Ramos (cell line): ENCODE data around the gene CD109.
"Not testable (repeated sequence)": the region's sequence is repeated elsewhere in the genome, so short reads cannot be mapped to it uniquely, and the experiment has no call there.

Experiments
- in situ Hi-C: fragments of 300-500 bp; cut with MboI; formaldehyde crosslinking; loops from one replicate; pipeline ENCODE4 v1.14.3; 2022; ENCODE audit warnings: low sequenced_read_pairs; ENCODE audit not compliant: unreplicated experiment

The CD109 gene

DNA sequence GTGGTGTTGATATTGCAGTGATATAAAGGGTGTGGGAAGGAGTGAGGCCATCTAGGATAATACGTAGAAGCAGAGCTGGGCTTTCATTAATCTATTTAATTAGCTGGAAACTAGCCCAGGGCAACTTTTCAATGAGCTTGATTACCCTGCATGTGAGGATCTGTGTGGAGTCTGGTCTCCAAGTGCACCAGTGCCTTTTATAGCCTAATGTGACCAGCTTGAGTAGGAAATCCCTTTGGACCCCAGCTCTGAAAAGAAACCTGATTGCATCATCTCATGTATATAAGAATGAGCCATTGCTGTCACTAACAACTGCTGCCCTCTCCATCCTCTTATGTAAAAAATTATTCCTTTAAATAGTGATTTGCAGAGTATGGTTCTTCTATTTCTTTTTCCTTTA is 72.6 kb downstream of the CD109 start:
- in situ Hi-C loops: no loop called here

DNA sequence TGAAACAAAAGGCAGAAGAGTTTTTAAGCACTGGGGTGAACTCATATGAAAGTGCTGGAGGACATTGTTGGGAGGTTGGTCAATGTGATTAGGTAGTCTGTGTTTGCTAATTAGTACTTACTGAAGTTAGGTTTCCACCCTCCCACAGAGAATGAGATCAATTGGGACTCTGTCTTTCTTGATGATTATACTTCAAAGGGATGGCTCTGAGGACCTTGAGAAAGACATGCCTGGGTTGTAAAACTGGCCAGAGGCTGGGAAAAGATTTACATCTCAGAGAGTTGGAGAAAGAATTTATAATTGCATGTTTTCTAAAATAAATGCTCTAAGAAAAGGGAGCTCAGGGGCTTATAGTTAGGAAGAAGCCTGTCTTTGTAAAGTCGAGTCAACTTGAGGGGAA is 74.0 kb downstream of the CD109 start:
- in situ Hi-C loops: no loop called here

DNA sequence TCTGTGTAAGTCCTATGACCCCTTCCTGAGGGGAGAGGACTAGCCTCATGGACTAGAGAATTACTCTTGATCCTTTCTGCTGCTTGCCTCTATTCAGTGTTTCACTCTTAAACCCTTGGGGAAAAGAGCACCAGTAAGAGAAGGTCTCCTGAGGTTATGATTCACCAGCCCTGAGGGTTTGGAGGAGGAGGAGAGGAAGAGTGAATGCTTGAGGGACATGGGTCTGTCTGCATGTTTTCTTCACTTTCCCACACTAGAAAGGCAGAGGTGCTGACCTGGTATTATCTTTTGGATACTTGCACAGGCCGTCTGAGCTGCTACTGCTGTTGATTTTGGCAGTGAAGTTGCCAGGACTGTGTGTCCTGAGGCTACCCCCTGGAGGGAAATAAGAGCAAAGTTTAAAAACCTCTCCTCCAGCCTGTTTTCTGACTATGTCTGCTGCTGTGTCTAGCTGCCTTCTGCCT is 78.3 kb downstream of the CD109 start:
- in situ Hi-C loops: no loop called here

DNA sequence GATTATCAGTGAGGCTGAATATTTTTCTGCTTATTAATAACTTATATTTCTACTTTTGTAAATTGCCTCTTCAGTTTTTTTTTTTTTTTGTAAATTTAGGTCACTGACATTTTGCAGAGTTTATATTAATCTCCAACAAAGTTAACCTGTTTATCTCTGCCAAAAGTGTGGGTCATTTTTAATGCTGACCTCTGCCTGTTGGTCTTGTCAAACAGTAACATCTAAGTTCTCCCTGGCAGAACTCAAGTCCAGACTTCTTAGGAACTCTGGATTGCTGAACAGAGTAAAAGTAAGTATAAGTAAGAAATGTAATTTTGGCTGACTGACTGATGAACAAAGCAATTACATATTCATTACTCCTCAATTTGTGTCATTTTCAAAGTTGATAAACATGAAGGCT is 83.9 kb downstream of the CD109 start:
- in situ Hi-C loops: no loop called here

DNA sequence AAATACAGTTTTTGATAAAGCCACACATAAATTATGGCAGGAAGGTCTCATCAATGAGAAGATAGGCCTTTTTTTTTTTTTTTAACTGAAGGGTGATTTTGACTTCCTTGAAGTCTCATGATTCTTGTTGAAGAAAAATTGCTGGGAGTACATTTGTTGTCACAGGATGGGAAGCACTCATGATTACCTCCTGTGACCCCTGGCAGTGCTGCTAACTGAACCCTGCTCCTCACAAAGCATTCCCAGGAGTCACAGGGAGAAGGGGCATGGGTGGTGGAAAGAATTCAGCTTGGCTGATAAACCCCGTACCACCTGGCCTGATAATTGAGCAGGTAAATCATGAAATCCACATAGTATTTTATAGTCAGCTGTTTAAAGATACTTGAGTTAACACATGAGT is 86.9 kb downstream of the CD109 start:
- in situ Hi-C loops: no loop called here

DNA sequence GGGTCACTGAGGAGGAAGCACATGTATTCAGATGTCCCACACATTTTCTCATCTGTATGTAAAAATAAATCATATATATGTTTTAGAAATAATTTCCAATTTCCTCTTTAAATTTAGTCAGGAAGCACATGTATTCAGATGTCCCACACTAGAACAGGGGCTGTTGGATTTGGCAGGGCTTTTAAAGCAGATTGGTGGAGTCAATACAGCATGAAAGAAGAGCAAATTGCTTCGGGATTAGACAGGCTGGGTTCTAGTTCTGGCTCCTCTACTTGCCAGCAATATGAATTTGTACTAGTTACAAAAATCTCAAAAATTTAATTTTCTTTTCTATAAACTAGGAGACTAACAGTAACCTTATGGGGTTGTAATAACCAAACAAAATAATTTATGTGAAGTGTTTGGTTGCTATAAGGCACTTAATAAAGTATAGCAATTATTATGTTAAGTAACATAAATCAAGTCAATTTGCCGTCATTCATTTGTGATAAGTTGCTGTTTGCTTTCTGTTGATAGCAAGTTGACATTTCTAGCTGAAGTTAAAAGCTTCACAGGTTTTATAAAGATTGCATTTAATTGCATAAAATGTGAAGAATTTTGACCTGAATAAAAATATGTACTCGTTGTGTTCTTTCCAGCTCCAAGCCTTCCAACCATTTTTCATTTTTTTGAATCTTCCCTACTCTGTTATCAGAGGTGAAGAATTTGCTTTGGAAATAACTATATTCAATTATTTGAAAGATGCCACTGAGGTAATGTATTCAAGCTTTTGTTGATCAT is 88.9 kb downstream of the CD109 start:
- in situ Hi-C loops: no loop called here

DNA sequence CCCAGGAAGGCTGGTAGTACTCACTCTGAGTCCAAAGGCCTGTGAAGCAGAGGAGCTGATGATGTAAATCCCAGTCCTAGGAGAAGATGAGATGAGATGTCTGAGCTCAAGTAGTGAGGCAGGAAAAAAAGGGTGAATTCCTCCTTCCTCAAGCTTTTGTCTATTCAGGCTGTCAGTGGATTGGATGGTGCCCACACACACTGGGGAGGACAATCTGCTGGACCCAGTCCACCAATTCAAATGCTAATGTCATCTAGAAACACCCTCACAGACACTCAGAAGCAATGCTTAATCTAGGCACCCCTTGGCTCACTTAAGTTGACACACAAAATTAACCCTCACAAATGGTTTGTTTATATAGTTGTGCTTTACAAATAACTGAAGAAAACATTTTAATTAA is 94.6 kb downstream of the CD109 start:
- in situ Hi-C loops: no loop called here

DNA sequence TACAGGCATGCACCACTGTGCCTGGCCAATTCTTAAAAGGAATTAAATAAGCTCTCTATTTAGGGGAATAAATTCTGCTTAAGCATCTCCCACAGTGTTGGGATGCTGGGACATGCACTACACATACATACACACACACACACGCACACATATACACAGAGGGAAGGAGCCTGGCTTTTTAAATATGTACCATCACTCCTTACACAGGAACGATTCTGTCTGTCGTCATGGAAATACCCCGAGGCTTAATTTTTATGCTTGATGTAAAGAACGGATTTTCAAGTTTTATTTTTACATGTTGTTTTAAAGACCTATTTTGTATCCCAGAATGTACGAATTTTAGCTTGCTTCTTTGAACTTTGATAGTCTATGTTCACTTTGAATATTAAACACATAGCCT is 95.3 kb downstream of the CD109 start:
- in situ Hi-C loops: no loop called here

DNA sequence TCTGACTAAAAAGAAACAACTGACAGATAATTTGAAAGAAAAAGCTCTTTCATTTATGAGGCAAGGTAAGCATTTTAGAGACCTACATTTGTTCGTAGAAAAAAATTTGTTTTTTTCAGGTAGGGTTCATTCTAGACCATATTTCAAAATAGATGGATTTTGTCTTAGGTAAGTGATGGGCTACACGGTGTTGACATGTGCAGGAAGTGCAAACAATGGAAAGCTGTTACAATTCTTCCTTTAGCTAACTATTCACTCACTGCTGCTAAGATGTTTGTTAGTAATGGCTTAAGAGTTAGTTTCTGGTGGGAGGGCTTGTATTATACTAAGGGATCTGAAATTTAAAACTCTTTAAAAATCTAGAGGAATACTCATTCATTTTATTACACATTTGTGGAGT is 96.7 kb downstream of the CD109 start:
- in situ Hi-C loops: no loop called here

DNA sequence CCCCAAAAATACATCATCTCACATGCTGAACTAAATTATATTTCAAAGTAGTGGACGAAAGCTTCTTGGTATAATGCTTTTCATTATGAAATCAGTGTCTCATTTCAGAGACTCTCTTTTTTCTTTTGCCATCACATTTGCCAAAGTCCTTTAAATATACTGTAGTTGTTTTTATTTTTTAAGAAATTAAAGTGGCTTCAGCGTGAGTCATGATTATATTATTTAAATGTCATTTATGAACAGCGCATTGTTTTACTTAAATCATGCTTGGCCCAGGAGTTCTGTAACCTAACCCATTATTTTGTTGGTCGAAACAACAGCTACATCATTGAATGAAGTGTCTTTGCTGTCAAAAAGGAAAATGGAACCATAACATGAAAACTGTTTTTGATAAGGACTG is 100.9 kb downstream of the CD109 start:
- in situ Hi-C loops: no loop called here

DNA sequence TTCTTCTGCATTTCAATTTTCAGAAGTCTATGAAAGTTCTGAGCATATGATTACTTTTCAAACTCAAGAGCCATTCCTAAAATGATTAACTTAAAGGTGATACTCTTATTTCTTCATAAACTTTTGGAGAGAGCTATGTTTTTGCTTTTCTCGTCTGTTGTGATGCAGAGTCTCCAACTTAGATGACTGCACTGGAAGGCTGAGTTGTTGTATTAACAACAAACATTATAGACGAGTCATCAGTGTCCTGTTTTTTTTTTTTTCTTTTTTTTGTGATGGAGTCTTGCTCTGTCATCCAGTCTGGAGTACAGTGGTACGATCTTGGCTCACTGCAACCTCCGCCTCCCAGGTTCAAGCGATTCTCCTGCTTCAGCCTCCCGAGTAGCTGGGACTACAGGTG is 101.9 kb downstream of the CD109 start:
- in situ Hi-C loops: no loop called here

DNA sequence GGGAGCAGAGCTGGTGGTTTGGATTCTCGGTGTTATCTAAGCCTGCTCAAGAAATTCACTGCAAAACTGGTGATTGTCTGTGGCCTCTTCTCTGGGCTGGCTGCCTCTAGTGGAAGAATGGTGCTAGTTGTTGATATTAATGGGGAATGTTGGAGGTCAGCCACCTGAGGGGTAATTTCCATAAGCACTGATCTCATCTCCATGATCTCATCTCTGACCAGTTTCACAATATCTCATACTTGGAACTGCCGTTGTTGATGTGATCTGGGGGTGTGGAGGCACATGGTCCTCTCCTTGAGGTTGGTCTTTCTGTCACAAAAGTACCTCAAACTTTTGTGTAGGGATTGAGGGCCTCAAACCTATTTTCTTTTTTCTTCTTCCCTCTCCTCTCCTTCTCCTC is 102.6 kb downstream of the CD109 start:
- in situ Hi-C loops: no loop called here

DNA sequence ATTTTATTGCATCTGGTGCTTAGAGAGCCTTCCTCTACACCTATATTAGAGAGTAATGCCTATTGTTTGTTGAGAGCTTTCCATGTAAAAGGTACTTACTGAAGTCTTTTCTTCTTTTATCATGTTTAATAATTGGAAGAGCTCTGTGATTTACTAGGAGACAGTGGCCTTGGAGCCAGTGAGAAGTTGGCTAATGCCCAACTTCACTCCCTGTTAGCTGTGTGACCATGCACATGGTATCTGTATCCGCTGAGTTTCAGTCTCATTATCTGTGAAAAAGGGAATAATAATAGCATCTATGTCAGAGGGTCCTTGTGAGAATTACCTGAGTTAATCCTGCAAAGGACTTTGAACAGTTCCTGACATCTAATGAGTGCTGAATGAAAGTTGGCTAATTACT is 105.0 kb downstream of the CD109 start:
- in situ Hi-C loops: no loop called here

DNA sequence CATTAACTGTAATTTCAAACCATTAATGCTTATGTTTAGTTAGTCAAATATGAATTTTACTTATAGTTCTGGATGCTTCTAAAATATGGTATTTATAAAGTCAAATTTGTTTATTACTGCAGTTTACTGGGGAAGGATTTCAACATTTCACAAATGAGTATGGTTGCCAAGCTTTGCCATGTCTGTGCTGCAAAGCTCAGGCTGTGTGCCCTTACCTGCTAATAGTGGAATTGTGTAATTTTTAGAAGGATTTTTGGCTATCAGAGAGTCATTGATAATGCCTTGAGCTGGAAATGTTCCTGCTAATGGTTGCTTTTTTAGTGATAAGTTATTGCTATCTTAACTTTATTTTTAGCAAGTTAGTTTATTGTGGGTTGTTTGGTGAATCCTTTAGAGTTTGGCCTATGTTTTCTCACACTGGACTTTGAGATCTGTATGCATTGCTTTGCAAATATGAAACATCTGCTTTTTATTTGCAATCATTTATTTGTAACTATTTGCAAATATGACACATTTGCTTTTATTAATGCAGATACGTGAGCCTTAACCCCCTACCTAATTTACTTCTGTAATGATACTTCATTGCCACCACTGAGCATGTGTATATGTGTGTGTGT is 105.8 kb downstream of the CD109 start:
- in situ Hi-C loops: no loop called here

DNA sequence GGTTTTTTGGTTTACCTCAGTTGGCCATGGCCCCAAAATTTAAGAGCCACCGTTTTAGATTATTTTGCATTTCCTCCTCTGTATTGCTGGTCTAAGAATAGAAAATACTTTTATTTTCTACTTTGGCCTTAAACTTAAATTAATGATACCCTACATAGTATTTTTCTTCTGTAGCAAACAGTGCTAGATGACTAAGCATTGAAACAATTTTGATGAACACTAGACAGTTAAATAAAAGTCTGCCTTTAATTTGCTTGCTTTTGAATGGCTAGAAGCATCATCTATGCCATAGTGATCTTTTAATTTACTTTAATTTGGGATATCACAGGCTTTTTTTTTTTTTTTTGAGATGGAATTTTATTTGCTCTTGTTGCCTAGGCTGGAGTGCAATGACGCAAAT is 106.4 kb downstream of the CD109 start:
- in situ Hi-C loops: no loop called here

DNA sequence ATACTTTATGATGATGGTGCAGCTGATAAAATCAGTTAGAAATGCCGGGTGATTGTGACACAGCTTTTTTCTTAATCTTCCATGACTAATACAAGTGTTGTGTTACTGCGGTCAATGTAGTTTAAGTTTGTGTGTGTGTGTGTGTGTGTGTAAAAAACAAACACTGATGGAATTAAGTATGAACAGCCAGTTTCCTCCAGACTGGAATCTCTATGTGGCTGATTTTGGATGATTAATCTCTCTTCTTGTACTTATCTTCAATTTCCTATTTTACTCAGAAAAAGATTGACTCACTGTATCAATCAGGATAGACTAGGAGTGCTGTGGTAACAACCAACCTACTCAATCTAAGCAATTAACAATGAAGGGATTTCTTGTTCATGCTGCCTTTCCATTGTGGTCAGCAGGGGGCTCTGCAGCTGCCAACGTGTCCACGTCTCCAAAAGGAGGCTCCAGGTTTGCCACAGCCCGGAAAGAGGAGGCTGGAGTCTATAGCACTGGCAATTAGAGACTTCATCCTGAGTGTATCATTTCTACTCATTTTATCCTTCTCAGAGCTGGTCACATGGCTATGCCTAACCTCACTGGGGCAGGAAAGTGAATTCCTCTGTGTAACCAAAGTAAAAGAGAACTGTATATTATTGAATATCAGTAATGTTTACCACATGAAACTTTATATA is 107.7 kb downstream of the CD109 start:
- in situ Hi-C loops: no loop called here

DNA sequence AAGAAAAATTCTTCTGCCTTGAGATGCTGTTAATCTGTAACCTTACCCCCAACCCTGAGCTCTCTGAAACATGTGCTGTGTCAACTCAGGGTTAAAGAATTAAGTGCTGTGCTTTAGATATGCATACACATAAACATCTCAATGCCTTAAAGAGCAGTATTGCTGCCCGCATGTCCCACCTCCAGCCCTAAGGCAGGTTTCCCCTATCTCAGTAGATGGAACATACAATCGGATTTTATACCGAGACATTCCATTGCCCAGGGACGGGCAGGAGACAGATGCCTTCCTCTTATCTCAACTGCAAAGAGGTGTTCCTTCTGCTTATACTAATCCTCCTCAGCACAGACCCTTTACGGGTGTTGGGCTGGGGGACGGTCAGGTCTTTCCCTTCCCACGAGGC is 109.2 kb downstream of the CD109 start:
- in situ Hi-C loops: not testable (repeated sequence)

DNA sequence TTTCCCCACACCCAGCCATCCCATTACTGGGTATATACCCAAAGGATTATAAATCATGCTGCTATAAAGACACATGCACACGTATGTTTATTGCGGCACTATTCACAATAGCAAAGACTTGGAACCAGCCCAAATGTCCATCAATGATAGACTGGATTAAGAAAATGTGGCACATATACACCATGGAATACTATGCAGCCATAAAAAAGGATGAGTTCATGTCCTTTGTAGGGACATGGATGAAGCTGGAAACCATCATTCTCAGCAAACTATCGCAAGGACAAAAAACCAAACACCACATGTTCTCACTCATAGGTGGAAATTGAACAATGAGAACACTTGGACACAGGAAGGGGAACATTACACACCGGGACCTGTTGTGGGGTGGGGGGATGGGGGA is 110.0 kb downstream of the CD109 start:
- in situ Hi-C loops: not testable (repeated sequence)

DNA sequence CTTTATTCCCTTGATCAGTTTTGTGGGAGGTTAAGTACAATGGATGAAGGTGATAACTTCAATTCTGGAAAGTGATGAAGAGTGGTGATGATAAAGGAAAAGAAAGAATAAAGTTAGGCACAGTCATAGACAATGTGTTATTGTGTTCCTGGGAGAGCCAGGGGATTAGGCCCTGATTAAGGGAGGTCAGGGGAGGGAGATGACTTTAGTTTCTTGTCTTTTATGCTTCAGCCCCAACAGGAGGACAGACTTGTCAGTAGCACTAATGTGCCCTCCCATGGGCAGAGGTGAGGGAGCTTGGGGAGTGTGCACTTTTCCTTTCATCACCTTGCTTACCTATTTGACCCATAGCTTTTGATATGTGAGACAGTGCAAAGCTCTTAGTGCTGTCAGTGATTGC is 115.7 kb downstream of the CD109 start:
- in situ Hi-C loops: no loop called here

DNA sequence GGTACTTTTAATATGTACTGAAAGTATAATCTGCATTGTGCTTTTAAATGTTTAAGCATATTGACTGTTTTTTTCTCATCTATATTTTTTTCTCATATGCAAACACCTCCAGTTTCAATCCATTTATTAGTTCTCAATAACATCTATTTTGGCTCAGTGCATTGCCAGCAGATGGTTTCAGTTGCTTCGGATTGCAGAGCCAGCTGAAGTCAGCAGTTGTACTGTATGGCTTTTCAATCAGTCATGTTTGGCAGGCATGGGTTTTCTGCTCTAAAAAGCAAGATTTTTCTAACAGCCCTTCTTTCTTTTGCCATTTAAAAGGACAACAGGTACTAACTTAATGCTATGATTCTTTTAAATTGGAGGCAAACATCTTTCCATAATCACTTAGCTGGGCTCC is 121.2 kb downstream of the CD109 start:
- in situ Hi-C loops: no loop called here

DNA sequence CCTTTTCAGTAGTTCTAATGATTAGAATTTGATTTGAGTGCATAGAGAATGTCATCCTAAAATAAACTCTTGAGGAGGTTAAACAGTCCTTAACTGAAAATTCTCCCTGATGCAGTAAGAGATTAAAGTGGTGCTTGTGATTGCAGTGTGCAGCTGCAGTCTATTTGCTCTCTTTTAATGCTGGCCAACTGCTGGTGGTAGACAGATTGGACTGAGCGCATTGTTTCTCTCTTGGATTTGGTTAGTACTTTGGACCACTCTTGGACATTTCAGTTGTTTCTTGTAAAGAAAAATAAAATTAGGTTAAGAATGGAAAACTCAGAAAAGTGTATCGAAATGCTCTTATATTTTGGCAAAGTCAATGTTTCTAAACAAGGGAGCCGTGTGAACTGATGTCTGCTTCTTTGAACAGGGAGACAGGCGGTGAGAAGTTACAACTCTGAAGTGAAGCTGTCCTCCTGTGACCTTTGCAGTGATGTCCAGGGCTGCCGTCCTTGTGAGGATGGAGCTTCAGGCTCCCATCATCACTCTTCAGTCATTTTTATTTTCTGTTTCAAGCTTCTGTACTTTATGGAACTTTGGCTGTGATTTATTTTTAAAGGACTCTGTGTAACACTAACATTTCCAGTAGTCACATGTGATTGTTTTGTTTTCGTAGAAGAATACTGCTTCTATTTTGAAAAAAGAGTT is 127.2 kb downstream of the CD109 start:
- in situ Hi-C loops: no loop called here
